RPMI8226 (cell line): ENCODE results near the gene FGR.
"Not testable (repeated sequence)": the region's sequence is repeated elsewhere in the genome, so short reads cannot be mapped to it uniquely, and the experiment has no call there.

Source experiments
- DNase-seq: peaks from one replicate; pipeline ENCODE4 v3.0.0-alpha.2; 2015

The FGR gene

DNA sequence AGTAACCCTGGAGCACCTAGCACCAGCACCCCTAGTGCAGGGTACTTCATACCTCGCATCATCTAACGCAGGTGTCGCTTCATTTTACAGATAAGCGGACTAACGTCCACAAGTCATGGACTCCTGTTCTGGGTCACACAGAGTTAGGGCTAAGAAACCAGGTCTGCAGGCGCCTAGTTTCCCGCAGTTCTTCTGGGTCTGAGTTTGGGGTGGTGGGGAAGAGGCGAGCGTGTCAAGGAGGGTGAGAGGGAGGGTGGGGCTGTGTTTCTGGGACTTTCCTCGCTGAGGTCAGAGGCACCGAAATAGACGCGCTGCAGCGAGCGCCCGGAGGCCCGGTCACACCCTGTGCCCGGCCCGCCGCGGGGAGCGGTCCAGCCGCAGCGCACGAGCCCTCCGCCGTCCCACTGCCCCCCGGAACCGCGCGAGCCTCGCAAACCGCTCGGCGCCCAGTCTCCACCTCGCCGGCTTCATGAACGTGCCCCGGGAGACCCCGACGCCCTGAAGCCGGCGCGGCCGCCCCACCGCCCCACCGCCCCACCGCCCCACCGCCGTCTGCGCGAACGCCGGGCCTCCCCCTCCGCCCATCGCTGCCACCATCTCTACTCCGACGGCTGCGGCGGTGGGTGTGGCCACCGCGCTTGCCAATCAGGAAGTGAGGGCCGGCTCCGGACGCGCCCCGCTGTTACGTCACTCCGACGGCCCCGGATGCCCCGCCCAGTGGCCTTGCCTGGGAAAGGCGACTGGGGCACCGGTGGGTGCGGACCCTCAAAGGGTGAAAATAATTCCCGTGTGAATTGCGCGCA, 24.7 kb upstream of the FGR start:
- peak; percentile 95 for DNase-seq

DNA sequence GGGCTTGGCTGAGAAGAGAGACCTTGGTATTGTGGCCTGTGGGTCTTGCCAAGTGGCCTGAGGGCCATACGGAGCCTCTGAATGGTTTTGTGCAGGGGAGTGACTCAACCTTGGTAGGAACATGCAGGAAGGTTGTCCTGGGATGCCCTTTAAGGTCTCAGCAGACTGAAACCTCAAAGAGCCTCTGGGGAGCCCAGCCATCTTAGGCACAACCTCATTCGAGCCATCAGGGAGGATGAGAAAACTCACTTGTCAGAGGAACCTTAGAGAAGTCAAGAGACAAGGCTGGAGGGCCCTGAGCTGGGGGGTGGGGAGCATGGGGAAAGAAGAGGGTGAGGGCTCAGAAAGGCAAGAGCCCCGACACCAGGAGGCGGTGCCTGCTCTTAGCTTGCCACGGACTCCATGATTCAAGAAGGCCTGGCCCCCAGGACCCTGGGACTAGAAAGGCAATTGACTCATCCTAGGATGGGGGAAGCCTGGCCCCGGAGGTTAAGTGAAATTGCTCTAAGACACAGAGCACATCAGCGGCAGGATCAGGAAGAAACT, 24.0 kb upstream of the FGR start:
- peak; percentile 67 for DNase-seq

DNA sequence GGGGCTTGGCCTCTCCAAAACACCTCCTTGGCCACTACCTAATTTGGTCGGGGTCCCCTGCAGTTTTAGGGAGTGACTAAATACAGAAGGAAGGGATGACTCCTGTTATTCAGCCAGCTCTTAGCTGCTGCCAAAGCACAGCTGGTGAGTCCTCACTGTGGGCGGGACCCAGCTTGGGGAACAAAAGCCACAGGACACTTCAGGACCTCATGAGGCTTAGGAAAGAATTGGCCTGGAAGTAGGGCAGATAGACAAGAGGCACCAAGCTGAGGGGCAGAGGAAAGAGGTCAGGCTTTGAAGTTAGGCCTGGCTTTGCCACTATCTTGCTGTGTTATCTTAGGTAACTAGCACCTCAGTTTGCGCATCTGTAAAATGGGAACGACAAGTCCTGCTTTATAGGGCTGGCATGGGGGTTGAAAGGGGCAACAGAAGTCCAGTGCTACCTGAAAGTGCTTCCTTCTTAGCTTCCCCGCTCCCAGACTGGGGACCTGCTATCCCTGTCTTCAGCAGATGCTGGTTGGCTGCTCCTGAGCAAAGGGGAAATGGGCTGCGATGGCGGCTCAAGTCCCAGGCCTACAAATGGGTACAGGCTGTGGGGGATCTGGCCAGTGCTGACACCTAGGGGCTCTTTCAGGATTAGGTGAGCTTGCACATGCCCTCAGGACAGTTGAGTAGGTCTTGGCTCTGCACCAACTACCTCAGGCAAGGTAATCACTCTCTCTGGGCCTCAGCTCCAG, 21.3 kb upstream of the FGR start:
- peak; percentile 70 for DNase-seq

DNA sequence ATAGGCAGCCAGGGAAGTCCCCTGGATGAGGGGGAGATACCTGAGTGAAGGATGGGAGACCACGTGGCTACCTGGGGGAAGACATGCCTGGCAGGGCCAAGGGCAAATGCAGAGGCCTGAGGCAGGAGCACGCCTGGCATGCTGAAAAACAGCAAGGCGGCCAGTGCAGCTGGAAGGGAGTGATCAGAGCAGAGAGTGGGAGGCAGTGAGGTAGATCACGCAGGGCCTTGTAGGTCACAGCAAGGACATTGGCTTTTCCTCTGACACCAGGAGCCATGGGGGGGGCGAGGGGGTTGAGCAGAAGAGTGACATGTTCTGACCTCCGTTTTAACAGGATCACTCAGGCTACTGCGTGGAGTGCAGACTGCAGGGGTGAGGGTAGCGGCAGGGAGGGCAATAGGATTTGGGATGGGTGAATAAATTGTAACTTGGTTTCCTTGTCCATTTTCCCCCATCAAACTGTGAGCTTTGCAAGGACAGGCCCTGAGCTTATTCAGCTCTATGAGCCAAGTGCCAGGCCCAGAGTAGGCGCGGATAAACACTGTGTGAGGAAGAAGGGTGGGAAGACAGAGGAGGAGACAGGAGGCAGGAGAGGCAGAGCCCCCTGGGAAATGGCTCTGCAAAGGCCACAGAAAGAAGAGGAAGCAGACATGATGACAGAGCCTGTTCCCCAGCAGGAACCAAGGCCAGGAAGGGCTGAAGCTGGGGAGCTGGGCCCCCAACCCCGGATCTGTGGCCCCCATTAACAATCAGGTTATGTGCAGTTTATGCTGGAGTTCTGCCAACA, 20.4 kb upstream of the FGR start:
- DNase-seq = no peak

DNA sequence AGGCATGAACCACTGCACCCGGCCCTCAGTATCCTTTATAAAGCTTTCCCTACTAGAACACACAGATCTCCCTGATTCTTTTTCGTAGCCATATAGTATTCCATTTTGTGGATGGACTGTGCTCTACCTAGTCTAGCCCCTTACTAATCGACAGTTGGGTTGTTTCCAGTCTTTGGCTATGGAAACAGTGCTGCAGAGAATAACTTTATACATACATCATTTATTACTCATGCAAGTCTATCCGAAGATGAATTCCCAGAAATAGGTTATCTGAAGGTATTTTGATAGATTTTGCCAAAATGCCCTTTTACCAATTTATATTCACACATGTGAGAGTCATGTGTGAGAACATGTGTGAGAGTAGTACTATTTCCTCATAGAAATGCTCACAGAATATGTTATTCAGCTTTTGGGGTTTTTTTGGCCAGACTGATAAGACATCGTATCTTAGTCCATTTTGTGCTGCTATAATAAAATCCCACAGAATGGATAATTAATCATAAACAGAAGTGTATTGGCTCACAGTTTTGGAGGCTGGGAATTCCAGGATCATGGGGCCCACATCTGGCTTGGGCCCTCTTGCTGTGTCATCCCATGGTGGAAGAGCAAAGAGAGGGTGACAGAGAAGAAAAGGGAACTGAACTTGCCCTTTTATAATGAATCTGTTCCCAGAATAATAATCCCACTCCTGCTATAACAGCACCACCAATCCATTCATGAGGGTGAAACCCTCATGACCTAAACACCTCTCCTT, 17.3 kb upstream of the FGR start:
- no peak for DNase-seq

DNA sequence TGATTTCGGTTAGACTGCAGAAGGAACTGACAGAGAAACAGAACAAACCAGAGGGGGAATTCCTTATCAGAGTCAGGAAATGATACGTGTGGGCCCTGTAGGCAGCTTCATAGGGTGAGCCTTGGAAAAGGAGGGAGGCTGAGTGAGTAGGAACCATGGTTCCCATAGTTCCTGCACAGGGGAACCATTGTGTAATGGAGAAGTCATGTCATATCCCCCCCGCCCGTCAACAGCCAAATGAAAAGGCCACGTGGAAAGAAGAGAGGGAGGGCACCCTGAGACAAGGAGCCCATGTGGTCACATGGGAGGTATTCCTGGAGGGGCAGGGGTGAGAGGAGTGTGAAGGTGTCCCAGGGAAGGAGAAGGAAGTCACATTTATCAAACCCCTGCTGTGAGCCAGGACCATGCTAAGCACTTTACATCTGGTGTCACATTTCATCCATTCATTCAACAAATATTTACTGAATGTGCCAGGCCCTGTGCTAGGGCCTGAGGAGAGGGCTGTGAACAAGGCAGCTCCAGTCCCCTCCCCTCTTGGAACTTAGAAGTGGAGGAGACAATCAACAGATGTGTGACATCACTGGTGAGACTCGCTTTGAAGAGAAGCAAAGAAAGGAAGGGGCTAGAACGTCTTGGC, 15.7 kb upstream of the FGR start:
- DNase-seq = no peak

DNA sequence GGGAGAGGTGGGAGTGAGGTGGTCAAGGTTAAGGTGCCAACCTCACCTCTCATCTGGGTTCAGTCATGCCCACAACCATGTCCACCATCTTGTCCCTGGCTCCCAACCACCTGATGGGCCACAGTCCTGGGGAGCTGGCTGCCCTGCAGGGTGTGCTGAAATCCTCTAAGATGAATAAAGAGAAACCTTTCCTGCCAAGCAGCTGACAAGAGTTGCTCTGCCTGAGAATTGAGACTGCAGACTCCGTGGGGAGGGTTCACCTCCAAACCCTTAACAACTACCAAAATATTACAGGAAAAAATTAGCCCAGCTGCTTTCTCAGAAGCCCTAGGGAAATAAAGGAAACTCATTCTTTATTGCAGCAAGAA, 15.2 kb upstream of the FGR start:
- no peak for DNase-seq

DNA sequence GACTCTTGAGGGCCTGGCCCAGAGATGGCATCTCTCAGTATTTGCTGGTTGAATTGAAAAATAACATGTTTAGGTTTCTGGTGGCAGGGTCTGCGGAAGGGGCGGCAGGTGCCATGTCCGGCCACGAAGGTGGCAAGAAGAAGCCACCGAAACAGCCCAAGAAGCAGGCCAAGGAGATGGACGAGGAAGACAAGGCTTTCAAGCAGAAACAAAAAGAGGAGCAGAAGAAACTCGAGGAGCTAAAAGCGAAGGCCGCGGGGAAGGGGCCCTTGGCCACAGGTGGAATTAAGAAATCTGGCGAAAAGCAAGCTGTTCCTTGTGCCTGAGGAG, 14.3 kb upstream of the FGR start:
- DNase-seq = no peak

DNA sequence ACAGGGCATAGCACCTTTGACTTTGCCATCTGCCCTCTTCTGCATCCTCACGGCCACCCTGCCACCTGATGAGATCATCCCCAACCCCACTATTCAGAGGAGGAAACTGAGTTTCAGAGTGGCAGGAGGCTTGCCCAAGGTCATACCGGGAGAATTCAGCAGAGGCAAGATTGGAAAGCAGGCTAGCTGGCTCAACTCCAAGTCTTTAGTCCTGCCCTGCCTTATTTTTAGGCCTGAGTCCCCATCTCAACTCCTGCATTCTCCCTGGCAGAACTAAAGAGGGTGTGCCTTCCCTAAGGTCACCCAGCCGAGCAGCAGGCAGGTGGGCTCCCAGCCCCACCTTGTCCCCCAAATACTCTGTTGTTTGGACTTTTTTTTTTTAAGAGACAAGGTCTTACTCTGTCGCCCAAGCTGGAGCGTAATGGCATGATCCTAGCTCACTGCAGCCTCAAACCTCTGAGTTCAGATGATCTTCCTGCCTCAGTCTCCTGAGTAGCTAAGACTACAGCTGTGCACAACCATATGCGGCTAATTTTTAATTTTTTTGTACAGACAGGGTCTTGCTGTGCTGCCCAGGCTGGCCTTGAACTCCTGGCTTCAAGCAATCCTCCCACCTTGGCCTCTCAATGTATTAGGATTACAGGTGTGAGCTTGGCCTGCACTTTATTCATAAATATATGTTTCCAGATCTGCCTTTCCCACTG, 13.8 kb upstream of the FGR start:
- DNase-seq = no peak

DNA sequence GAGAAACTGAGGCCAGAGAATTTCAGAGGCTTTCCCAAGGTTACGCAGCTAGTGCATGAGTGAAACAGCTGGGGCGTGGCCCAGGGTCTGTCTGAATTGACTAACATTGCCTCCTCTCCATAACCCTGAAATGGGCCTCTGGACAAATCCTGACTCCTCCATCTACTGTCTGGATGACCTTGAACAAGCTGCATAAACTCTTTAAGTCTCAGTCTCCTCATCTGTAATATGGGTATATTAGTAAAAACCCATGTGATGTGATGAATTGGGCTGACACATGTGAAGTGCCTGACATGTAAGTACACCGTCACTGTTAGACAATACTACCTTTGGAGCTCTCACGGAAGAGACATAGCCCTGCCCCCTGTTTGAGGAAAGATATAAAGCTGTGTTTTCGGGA, 12.3 kb upstream of the FGR start:
- no peak for DNase-seq

DNA sequence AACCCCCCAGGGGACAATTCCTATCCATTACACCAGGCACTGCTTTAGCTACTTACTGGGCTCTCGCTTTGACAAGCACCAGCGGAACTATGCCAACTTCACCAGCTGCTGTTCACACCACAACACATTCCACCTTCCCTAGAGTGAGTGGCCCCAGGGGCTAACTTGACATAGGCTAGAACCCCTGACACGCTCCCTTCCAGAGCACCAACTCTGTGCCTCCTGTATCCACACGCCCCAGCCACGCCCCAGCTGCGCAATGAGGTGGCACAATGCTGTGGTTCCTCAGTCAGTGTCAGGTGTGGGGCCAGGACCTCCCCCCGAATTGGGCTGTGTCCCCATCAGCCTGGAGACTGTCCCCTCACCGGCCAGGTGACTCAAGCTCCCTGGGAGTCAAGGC, 11.7 kb upstream of the FGR start:
- no peak for DNase-seq

DNA sequence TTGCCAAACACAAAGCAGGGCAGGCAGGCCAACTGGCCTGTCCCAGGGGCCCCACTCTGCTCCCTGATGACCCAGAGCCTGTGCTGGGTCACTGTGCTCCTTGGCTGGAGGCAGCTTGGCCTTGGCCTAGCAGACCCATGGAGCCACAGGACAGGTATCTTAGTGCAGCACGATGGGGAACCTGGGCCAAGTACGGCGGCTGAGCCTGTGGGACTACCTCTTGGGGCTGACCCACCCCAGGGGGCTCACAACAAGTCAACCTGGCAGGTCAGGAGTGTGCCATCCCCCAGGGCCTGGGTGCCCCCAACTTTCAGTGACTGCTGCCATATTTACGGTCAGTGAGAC, 10.1 kb upstream of the FGR start:
- DNase-seq = no peak

DNA sequence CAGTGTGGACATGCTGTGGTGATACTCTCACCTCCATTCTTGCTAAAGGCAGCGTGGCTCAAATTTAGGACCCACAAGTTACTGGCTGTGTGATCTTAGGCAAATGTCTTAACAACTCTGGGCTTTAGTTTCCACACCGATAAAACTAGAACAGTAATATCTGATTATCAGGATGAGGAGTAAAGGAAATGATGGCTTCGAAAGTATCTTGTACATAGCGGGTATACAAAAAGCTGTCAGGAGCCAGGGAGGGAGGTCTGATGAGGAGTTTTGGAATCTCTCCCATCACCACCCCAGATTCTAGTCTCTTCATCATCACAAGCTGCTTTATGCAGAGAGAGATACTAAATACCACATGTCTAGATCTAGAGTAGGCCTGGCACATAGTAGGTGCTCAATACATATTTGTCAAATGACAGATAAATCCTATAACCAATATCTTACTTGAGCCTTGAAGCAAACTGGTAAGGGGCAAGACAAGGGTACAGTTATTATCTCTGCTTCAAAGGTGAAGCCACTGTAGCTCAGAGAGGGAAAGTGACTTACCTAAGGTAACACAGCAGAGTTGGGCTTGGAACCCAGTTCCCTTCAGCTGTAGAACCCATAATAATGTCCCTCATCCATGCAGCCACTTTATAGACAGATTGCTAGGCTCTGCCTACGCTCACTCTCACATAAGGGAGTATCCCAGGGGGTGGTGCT, 9.5 kb upstream of the FGR start:
- DNase-seq = no peak

DNA sequence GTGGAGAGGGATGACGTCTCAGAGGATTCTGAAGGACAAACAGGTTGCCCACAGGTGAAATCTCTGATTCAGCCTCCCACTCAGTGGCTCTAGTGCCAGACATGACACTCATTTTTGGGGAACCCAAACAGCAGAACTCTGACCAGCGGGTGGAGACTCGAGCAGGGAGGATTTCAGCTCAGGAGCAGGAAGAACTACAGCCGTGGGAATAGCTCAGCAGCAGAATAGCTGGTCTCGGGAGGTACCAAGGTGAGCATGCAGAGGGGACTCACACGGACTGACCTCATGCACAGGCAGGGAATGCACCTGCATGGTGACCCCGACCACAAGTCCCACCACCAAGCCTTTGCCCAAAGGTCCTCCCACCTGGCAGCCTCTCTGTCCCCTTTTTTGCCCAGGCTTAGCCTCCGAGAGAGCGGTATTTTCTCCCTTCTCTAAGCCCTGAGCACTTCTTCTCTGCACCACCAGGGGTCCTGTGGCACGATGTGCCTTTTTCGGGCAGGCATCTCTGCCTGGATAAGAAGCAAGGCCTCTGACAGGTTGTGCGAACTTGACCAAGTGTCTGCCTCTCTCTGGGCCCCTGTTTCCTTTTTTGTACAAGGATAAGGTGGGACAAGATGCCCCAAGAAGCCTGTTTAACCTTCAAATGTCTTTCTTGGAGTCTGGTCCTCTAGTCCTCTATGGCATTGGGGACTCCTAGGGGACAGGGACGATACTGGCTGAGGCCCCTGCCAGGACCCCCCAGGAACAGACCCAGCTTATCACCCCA, 8.8 kb upstream of the FGR start:
- DNase-seq = peak; percentile 86

DNA sequence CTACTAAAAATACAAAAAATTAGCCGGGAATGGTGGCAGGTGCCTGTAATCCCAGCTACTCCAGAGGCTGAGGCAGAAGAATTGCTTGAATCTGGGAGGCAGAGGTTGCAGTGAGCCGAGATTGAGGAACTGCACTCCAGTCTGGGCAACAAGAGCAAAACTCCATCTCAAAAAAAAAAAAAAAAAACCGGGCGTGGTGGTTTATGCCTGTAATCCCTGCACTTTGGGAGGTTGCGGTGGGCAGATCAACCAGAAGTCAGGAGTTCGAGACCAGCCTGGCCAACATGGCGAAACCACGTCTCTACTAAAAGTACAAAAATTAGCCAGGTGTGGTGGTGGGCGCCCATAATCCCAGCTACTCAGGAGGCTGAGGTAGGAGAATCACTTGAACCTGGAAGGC, 5.5 kb upstream of the FGR start:
- DNase-seq = not testable (repeated sequence)

DNA sequence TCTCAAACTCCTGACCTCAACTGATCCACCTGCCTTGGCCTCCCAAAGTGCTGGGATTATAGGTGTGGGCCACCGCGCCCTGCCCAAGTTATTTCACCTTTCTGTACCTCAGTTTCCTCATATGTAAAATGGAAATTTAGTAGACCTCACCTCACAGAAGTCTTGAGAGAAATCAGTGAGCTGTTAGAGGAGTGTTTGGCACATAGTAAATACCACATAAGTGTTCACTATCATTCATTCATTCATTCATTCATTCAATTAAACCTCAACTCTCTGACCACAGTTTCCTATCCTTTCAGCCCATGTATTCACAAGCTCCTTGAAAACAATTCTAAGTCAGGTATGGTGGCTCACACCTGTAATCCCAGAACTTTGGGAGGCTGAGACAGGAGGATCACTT, 3.8 kb upstream of the FGR start:
- DNase-seq = no peak

DNA sequence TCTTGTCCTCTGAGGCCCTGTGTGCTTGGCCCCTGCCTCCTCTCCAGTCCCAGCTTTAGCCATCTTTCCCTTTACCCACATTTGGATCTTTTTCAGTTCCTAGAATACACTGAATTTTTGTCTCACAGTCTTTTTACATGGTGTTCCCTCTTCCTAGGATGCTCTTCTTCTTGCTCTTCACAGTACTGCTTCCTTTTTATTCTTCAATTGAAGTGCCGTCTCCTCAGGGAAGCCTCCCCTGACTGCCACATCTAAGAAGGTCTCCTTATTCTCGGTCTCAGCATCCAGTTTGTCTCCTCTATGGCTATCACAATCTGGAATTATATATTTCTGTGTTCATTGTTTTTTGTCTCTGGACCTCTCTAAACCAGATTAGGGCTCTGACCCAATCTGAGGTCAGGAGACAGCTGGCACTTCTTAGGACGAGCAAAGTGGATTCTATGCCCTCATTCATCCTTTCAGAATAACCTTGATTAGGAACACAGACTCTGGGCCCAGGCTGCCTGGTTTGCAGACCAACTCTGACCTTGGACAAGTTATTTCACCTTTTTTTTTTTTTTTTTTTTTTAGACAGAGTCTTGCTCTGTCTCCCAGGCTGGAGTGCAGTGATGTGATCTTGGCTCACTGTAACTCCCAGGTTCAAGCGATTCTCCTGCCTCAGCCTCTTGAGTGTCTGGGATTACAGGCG, 3.2 kb upstream of the FGR start:
- DNase-seq = no peak

DNA sequence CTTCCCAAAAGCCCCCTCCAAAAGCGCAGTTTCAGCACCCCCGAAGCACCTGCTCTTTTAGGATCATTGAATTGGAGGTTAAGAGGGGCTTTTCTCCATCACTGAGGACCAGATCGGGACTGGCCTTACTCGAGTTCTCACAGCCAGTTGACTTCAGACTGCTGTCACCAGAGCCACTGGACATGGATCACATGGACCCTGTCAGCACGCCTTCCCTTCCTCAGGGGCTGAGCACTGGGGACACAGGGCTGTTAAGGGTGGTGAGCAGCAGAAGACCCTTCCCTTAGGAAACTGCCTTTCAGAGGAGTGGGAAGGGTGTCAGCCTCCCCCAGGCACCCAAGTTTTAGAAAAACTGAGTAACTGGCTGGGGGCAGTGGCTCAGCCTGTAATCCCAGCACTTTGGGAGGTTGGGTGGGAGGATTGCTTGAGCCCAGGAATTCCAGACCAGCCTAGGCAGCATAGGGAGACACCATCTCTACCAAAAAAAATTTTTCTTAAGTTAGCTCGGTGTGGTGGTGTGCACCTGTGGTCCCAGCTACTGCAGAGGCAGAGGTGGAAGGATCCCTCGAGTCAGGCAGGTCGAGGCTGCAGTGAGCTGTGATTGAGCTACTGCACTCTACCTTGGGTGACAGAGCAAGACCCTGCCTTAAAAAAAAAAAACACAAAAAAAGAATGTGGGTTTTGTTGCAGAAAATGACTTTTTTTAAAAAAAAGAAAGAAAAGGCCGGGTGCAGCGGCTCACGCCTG, 584 bp upstream of the FGR start:
- DNase-seq = no peak
